Measurements from ENCODE around the gene CCDC77. TPM values are rescaled to one million over a fixed set of nuclear protein-coding genes. Genes with fewer than 3 reads are reported as not detected.

CCDC77 gene
- total RNA-seq, 1 donor from 2014 or later: 30.6 TPM

- FAIRE-seq (no peak), DNase-seq (ENCODE audit: low spot score in 2 of 2) (no peak)
Observed at GRCh38 chr12:450438-450837, 49.0 kb downstream of the CCDC77 start.

- DNase-seq (ENCODE audit: low spot score in 2 of 2): no peak
Observed at GRCh38 chr12:452667-453210, 51.3 kb downstream of the CCDC77 start.

GRCh38 chr12:454833-455232 lies 53.4 kb downstream of the CCDC77 start:
- FAIRE-seq (no peak), DNase-seq (ENCODE audit: low spot score in 2 of 2) (no peak)

More at GRCh38 chr12:452667-453210, 51.3 kb downstream of the CCDC77 start:
- FAIRE-seq: no peak

- DNase-seq (ENCODE audit: low spot score in 2 of 2): no peak
- no peak for FAIRE-seq
Observed at GRCh38 chr12:455821-456220, 54.4 kb downstream of the CCDC77 start.

GRCh38 chr12:457676-458075 lies 56.2 kb downstream of the CCDC77 start:
- DNase-seq (ENCODE audit: low spot score in 2 of 2) (no peak), FAIRE-seq (no peak)

- FAIRE-seq: no peak
- no peak for DNase-seq (ENCODE audit: low spot score in 2 of 2)
Observed at GRCh38 chr12:459050-459429, 57.6 kb downstream of the CCDC77 start.

- DNase-seq (ENCODE audit: low spot score in 2 of 2) (peak; percentile 65 to 66), FAIRE-seq (no peak)
Observed at GRCh38 chr12:459430-460258, 58.2 kb downstream of the CCDC77 start, which contains the start of gene B4GALNT3. TSS of gene B4GALNT3 (plus strand) at chr12:459939. CDS start at chr12:460377, 438 bp downstream.

GRCh38 chr12:460261-461230 lies 59.1 kb downstream of the CCDC77 start:
- FAIRE-seq (no peak), DNase-seq (ENCODE audit: low spot score in 2 of 2) (peak in 1 of 2 donors; percentile 41)

GRCh38 chr12:461425-461824 lies 60.0 kb downstream of the CCDC77 start:
- DNase-seq (ENCODE audit: low spot score in 2 of 2) (no peak), FAIRE-seq (no peak)

- DNase-seq (ENCODE audit: low spot score in 2 of 2) (no peak), FAIRE-seq (no peak)
Observed at GRCh38 chr12:462936-463705, 61.7 kb downstream of the CCDC77 start.

GRCh38 chr12:464484-465267 lies 63.2 kb downstream of the CCDC77 start:
- DNase-seq (ENCODE audit: low spot score in 2 of 2) (no peak), FAIRE-seq (no peak)

GRCh38 chr12:466039-466438 lies 64.6 kb downstream of the CCDC77 start:
- DNase-seq (ENCODE audit: low spot score in 2 of 2): no peak
- no peak for FAIRE-seq

GRCh38 chr12:466762-467161 lies 65.3 kb downstream of the CCDC77 start:
- no peak for FAIRE-seq

GRCh38 chr12:467591-467990 lies 66.1 kb downstream of the CCDC77 start:
- FAIRE-seq (no peak), DNase-seq (ENCODE audit: low spot score in 2 of 2) (no peak)

More at GRCh38 chr12:466762-467161, 65.3 kb downstream of the CCDC77 start:
- no peak for DNase-seq (ENCODE audit: low spot score in 2 of 2)

- no peak for DNase-seq (ENCODE audit: low spot score in 2 of 2)
- FAIRE-seq: no peak
Observed at GRCh38 chr12:468671-469389, 67.4 kb downstream of the CCDC77 start.

- no peak for DNase-seq (ENCODE audit: low spot score in 2 of 2)
Observed at GRCh38 chr12:470133-470532, 68.7 kb downstream of the CCDC77 start.

GRCh38 chr12:473198-473597 lies 71.8 kb downstream of the CCDC77 start:
- DNase-seq (ENCODE audit: low spot score in 2 of 2) (no peak), FAIRE-seq (no peak)

More at GRCh38 chr12:470133-470532, 68.7 kb downstream of the CCDC77 start:
- no peak for FAIRE-seq

GRCh38 chr12:473863-474577 lies 72.6 kb downstream of the CCDC77 start:
- DNase-seq (ENCODE audit: low spot score in 2 of 2) (no peak), FAIRE-seq (no peak)
